Measurements from ENCODE around the gene PCNX1. TPM values are rescaled to one million over a fixed set of nuclear protein-coding genes. Genes with fewer than 3 reads are reported as not detected.

The PCNX1 gene
- total RNA-seq, 1 experiment from 2014 or later = 48.0 TPM

- Histone ChIP-seq H2BK120ac (ENCODE audit: low read depth, low read length, poor library complexity, severe bottlenecking) (no peak overlapping the region), H3K56ac (ENCODE audit: insufficient read length, low read depth, low read length) (no peak overlapping the region), H2BK20ac (ENCODE audit: low read depth, low read length, poor library complexity, severe bottlenecking) (no peak overlapping the region), H3K23me2 (ENCODE audit: insufficient read length, low read depth, low read length, poor library complexity, severe bottlenecking) (no peaks in the 10 kb centered on the region), H4K91ac (ENCODE audit: insufficient read length, low read depth, low read length) (no peak overlapping the region), H2AFZ (ENCODE audit: low read length) (no peak overlapping the region), H3K4me2 (ENCODE audit: insufficient read depth, insufficient read length, low read length) (no peak overlapping the region), H4K5ac (ENCODE audit: insufficient read length, low read depth, low read length) (no peak overlapping the region), H3K9me3 (ENCODE audit: control insufficient read depth, low read depth, low read length) (peaks cover 7% of the 10 kb centered on the region), H3K27ac (ENCODE audit: insufficient read length, low read depth, low read length) (no peak overlapping the region), H4K8ac (replicated peaks; ENCODE audit: insufficient read length, low read depth, low read length) (no peak overlapping the region), H3T11ph (ENCODE audit: low read length) (no peak overlapping the region), H3K79me1 (ENCODE audit: insufficient read depth, low read depth, low read length, poor library complexity, severe bottlenecking) (no peaks in the 10 kb centered on the region), H4K20me1 (ENCODE audit: control insufficient read depth, insufficient read depth, insufficient read length) (no peaks in the 10 kb centered on the region), H3K18ac (ENCODE audit: insufficient read length, low read depth, low read length) (no peak overlapping the region), H3K27me3 (ENCODE audit: insufficient read depth, low read length) (no peaks in the 10 kb centered on the region), H2BK15ac (ENCODE audit: low read depth, low read length) (no peak overlapping the region), H3K23ac (ENCODE audit: insufficient read length, low read depth, low read length) (no peak overlapping the region), H3K4me1 (ENCODE audit: insufficient read depth, low read length) (no peaks in the 10 kb centered on the region), H2BK5ac (ENCODE audit: insufficient read length, low read length) (no peak overlapping the region), H2AK5ac (ENCODE audit: insufficient read length, low read length) (no peak overlapping the region), H3K79me2 (ENCODE audit: insufficient read depth, low read length) (no peaks in the 10 kb centered on the region), H3K14ac (ENCODE audit: insufficient read depth, low read length) (no peak overlapping the region), H3K9ac (ENCODE audit: extremely low read depth, insufficient read length, low read length) (no peak overlapping the region), H3K4ac (ENCODE audit: low read depth, low read length) (no peak overlapping the region), H2BK12ac (ENCODE audit: insufficient read length, low read depth, low read length) (no peak overlapping the region)
- Mint-ChIP-seq H3K27ac (no peak overlapping the region), H3K4me3 (no peak overlapping the region), H3K9me3 (peaks cover 53 to 54% of the 10 kb centered on the region in 2 experiments), H3K4me1 (peaks cover 4 to 6% of the 10 kb centered on the region in 2 experiments), H3K36me3 (ENCODE audit: insufficient read depth in 1 of 3, low read depth in 3 of 3) (peaks cover 28 to 53% (median 29%) of the 10 kb centered on the region in 3 experiments), H3K27me3 (ENCODE audit: low read depth) (no peaks in the 10 kb centered on the region; the same call in 1 of the 2 replicates)
- DNase-seq = no peak
- no CpG with 5 or more reads among the region's 2 CpGs for WGBS (ENCODE audit: extremely low coverage, insufficient read length, low lambda C conversion rate)
- TF ChIP-seq CTCF (conservative IDR thresholded peaks at IDR 0.05) = no peak
Observed at GRCh38 chr14:71122866-71123565, 215.8 kb downstream of the PCNX1 start.

Measured in H9 (cell line).